Activated naive CD4-positive, alpha-beta T cell treated with anti-CD3 and anti-CD28 coated beads, Interleukin-2, amount 10 ng/mL, durations not matched to agents 7 days and 5 days (primary cell): ENCODE measurements around the gene ABHD15.
"Not testable (repeated sequence)": the region's sequence is repeated elsewhere in the genome, so short reads cannot be mapped to it uniquely, and the experiment has no call there.

ENCODE experiments used
- CTCF ChIA-PET: fragments of 350-600 bp; sonication (Branson Sonifier 250); formaldehyde crosslinking; loops from one replicate; lab custom pipeline; 2021; ENCODE audit warnings: antibody characterized with exemption; lab: Charles Lee
- DNase-seq: peaks from one replicate; pipeline ENCODE4 v3.0.0-alpha.2; 2020
- H3K27ac Mint-ChIP-seq: one replicate; pipeline ENCODE4 v1.8.0; 2021; ENCODE audit warnings: mild to moderate bottlenecking, moderate library complexity, mixed read lengths
- H3K27me3 Mint-ChIP-seq: one replicate; pipeline ENCODE4 v1.8.0; 2021; ENCODE audit warnings: mild to moderate bottlenecking, mixed read lengths
- H3K36me3 Mint-ChIP-seq: one replicate; pipeline ENCODE4 v1.8.0; 2021; ENCODE audit warnings: mixed read lengths
- H3K4me1 Mint-ChIP-seq: one replicate; pipeline ENCODE4 v1.8.0; 2021; ENCODE audit warnings: mixed read lengths
- H3K4me3 Mint-ChIP-seq: one replicate; pipeline ENCODE4 v1.8.0; 2021; ENCODE audit warnings: mild to moderate bottlenecking, moderate library complexity, mixed read lengths
- H3K9me3 Mint-ChIP-seq: one replicate; pipeline ENCODE4 v1.8.0; 2021; ENCODE audit warnings: mixed read lengths

The ABHD15 gene

DNA sequence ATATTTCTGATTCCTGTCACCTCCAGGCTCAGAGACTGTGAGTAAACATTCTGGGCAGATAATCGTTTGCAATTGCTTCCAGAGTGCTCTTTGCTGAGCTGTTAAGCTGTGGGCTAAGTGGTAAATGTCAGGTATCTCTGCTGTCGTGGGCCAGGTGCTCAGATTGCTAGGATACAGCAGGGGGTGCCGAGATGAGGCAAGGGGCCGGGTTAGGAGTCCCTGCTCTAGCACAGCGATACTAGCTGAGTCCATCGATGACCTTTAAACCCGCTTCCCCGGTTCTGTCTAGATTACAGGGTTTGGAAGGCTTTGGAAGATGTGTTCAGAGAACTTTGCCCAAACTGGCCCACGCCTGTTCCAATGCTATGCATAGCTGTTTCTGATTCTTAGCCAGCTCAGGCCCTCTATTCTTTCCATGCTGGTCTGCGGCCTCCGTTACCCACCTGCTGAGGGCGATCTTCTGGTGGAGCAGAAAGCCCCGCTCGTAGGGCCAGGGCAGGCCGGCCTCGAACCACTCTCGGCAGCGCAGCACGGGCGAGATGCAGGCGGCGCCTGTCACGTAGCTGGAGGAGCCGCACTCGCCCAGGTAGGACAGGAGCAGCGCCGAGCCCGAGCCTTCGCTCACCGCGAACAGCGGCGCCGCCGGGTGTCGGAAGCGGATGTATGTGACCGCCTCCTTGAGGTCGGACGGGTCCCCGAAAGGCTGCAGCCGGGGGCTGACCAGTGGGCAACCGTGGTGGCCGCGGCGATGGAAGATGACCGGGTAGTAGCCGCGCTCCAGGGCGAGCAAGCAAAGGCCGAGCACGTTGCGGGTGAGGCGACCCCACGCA, 979 bp downstream of the ABHD15 start:
- H3K4me3 Mint-ChIP-seq: peak overlapping the region; percentile 90
- peaks cover 49% of the 10 kb centered on the region for H3K4me1 Mint-ChIP-seq
- peak overlapping the region; percentile 95 for H3K27ac Mint-ChIP-seq
- peak; percentile 77 for DNase-seq
- H3K36me3 Mint-ChIP-seq: peaks cover 29% of the 10 kb centered on the region
- no peaks in the 10 kb centered on the region for H3K9me3 Mint-ChIP-seq
- H3K27me3 Mint-ChIP-seq: peaks cover 4% of the 10 kb centered on the region
- CTCF ChIA-PET: interaction anchor here (0.7 to 6.1 kb wide), 7 partner anchors 9 to 347 kb away, joined by 3 to 31 read pairs (median 4); partner anchors contain the start of gene ANKRD13B

DNA sequence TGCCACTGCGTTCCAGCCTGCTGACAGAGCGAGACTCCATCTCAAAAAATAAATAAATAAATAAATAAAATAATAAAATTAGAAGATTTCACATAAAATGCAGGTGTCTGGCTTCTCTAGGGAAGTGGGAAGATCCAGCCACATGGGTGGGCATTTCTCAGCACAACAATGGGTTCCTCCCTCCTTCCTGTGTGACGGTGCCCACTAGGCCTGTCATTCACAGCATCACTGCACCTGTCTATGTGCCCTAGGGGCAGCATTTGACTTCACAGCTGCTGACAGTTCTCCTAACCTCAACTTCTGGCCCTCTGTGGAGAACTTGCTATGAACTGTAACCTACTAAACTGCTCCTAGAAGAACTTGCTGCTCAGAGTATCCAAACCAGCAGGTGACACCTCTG, 3.0 kb downstream of the ABHD15 start:
- Mint-ChIP-seq H3K4me3 (peak overlapping the region; percentile 59), H3K27me3 (no peaks in the 10 kb centered on the region), H3K9me3 (no peaks in the 10 kb centered on the region), H3K36me3 (peaks cover 27% of the 10 kb centered on the region), H3K4me1 (peaks cover 40% of the 10 kb centered on the region), H3K27ac (no peak overlapping the region)
- CTCF ChIA-PET: interaction anchor here (2.3 kb wide), 1 partner anchor 194 kb away, joined by 14 read pairs; no protein-coding TSS in a partner anchor
- no peak for DNase-seq

GRCh38 chr17:29562615-29563014, 4.2 kb downstream of the ABHD15 start:
- Mint-ChIP-seq H3K9me3 (no peaks in the 10 kb centered on the region), H3K4me3 (no peak overlapping the region), H3K4me1 (peaks cover 47% of the 10 kb centered on the region), H3K27ac (no peak overlapping the region), H3K27me3 (no peaks in the 10 kb centered on the region), H3K36me3 (peaks cover 27% of the 10 kb centered on the region)
- DNase-seq: no peak
- CTCF ChIA-PET: no interaction called here

GRCh38 chr17:29561554-29562517, 5.0 kb downstream of the ABHD15 start:
- H3K4me1 Mint-ChIP-seq: peaks cover 55% of the 10 kb centered on the region

GRCh38 chr17:29560316-29560715, 6.5 kb downstream of the ABHD15 start:
- Mint-ChIP-seq H3K4me1 (peaks cover 46% of the 10 kb centered on the region), H3K4me3 (no peak overlapping the region), H3K36me3 (peaks cover 27% of the 10 kb centered on the region), H3K27me3 (no peaks in the 10 kb centered on the region), H3K27ac (no peak overlapping the region), H3K9me3 (no peaks in the 10 kb centered on the region)
- CTCF ChIA-PET: interaction anchor here (1.2 kb wide), 1 partner anchor 190 kb away, joined by 3 read pairs; no protein-coding TSS in a partner anchor
- no peak for DNase-seq

More at GRCh38 chr17:29561554-29562517, 5.0 kb downstream of the ABHD15 start:
- H3K27ac Mint-ChIP-seq: no peak overlapping the region
- CTCF ChIA-PET: interaction anchor here (1.0 kb wide), 1 partner anchor 192 kb away, joined by 3 read pairs; no protein-coding TSS in a partner anchor
- H3K4me3 Mint-ChIP-seq: no peak overlapping the region
- no peak for DNase-seq
- no peaks in the 10 kb centered on the region for H3K9me3 Mint-ChIP-seq
- peaks cover 27% of the 10 kb centered on the region for H3K36me3 Mint-ChIP-seq
- no peaks in the 10 kb centered on the region for H3K27me3 Mint-ChIP-seq

DNA sequence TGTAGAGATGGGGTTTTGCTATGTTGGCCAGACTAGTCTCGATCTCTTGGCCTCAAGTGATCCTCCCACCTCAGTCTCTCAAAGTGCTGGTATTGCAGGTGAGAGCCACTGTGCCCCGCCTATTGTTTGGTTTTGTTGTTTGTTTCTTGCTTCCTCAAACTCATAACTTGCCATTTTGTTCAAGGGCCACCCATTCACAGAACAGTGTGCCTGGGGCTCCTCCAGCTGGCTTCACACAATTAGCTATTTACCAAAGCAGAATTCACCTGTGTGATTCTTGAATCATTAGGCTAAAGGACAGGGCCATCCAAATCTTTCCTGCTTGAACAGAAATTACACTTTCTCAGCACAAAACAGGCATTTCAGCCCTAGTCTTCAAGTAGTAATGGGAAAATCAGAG, 7.2 kb downstream of the ABHD15 start:
- H3K4me1 Mint-ChIP-seq: peaks cover 41% of the 10 kb centered on the region
- H3K27me3 Mint-ChIP-seq: no peaks in the 10 kb centered on the region
- H3K9me3 Mint-ChIP-seq: no peaks in the 10 kb centered on the region
- CTCF ChIA-PET: interaction anchor here (1.3 kb wide), 1 partner anchor 412 kb away, joined by 3 read pairs; no protein-coding TSS in a partner anchor
- no peak overlapping the region for H3K4me3 Mint-ChIP-seq
- peaks cover 27% of the 10 kb centered on the region for H3K36me3 Mint-ChIP-seq
- DNase-seq: no peak
- no peak overlapping the region for H3K27ac Mint-ChIP-seq

- H3K36me3 Mint-ChIP-seq: peaks cover 23% of the 10 kb centered on the region
- H3K4me3 Mint-ChIP-seq, H3K9me3 Mint-ChIP-seq, DNase-seq, H3K27me3 Mint-ChIP-seq, H3K27ac Mint-ChIP-seq: not testable (repeated sequence)
- H3K4me1 Mint-ChIP-seq: peaks cover 31% of the 10 kb centered on the region
- CTCF ChIA-PET: interaction anchor here (1.3 to 1.9 kb wide), 2 partner anchors 188 to 411 kb away, joined by 3 to 5 read pairs; no protein-coding TSS in a partner anchor
These were observed 8.7 kb downstream of the ABHD15 start for GRCh38 chr17:29558139-29558538.

- H3K9me3 Mint-ChIP-seq: no peaks in the 10 kb centered on the region
- no peak overlapping the region for H3K4me3 Mint-ChIP-seq
- H3K4me1 Mint-ChIP-seq: peaks cover 28% of the 10 kb centered on the region
- CTCF ChIA-PET: interaction anchor here (1.2 to 1.9 kb wide), 2 partner anchors 8 to 187 kb away, joined by 4 to 5 read pairs; partner anchors contain the start of gene ABHD15
- peaks cover 20% of the 10 kb centered on the region for H3K36me3 Mint-ChIP-seq
- DNase-seq: no peak
- H3K27me3 Mint-ChIP-seq: no peaks in the 10 kb centered on the region
- peak overlapping the region; percentile 5 for H3K27ac Mint-ChIP-seq
These were observed 9.1 kb downstream of the ABHD15 start for GRCh38 chr17:29557739-29558116.

DNA sequence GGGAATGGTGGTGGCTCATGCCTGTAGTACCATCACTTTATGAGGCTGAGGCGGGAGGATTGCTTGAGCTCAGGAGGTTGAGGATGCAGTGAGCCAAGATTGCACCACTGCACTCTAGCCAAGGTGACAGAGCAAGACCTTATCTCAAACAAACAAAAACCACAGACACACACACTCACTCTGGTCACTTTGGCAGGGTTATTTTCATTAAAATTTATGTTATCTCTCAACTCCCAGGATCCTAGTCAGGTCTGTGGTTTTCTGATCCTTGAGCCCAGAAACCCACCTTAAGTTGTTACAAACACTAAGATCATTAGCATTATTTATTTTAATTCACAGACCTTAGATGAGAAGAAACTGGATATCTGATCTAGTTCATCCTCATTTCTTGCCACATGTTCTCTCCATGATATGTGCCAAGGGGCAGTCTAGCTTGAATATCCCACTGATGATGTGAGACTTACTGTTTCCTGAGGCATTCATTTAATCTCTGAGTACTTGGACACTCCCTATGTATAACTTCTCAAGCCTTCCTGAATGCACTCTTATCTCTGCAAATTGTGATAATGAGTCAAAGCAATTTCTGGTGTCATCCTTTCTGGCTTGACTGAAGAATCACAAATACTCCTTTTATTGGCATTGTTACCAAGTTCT, 9.6 kb downstream of the ABHD15 start:
- no peak for DNase-seq
- no peaks in the 10 kb centered on the region for H3K27me3 Mint-ChIP-seq
- CTCF ChIA-PET: interaction anchor here (1.2 to 1.9 kb wide), 2 partner anchors 9 to 187 kb away, joined by 4 to 5 read pairs; partner anchors contain the start of gene ABHD15
- no peak overlapping the region for H3K4me3 Mint-ChIP-seq
- H3K27ac Mint-ChIP-seq: no peak overlapping the region
- no peaks in the 10 kb centered on the region for H3K9me3 Mint-ChIP-seq
- peaks cover 15% of the 10 kb centered on the region for H3K36me3 Mint-ChIP-seq
- peaks cover 24% of the 10 kb centered on the region for H3K4me1 Mint-ChIP-seq

DNA sequence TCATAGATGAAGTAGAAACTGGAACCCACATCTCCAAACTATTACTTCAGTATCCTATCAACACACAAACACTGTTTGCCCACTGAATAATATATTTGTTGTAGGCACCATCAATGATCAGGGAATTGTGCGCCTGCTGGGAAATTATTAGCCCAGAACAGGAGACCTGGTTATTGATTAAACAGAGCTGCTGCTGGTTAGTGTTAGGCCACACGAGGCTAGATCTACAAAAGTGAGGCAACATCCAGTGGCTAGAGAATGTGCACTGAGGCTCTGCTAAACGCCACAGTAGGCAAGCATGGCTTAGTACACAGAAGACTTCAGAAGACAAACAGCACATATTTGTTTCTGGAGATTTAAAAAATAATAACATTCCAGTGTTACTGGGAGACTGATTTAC, 11.0 kb downstream of the ABHD15 start:
- CTCF ChIA-PET: interaction anchor here (1.3 kb wide), 1 partner anchor 186 kb away, joined by 4 read pairs; no protein-coding TSS in a partner anchor
- Mint-ChIP-seq H3K36me3 (peaks cover 7% of the 10 kb centered on the region), H3K27me3 (no peaks in the 10 kb centered on the region), H3K4me3 (no peak overlapping the region), H3K27ac (no peak overlapping the region), H3K4me1 (peaks cover 22% of the 10 kb centered on the region), H3K9me3 (no peaks in the 10 kb centered on the region)
- no peak for DNase-seq

DNA sequence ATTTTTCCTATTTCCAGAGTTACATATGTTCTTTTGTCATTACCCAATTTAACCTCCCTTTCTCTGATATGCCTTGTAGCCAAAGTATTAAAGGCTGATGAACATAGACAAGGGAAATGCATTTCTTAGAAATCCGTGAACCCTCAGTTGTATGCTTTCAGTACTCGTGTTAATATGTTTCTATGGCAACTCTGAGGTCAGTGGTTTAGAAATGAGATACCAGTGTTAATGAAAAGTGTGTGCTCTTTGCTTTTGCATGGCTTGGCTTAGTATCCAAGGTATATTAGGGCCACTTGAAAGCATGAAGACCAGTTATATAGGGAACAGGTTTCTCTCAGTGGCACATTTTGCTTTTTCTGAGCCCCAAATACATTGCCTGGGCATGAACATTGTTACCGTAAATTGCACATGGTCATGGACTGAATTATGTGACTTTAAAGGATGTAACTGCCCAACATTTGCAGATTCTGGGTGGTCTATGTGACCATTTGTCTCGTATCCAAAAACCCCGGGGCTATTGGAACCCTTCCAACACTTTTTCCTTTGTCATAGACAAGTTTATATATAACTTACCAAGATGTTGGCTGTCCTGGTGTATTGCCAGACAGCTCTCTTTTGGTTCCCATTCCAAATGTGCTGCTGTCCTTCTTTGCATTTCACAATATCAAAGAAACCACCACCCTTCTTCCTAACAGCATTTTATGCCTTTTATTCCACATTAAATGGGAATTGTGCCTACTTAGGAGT, 17.5 kb downstream of the ABHD15 start:
- no peaks in the 10 kb centered on the region for H3K27me3 Mint-ChIP-seq
- H3K4me1 Mint-ChIP-seq: peaks cover 12% of the 10 kb centered on the region
- H3K36me3 Mint-ChIP-seq: peaks cover 16% of the 10 kb centered on the region
- H3K27ac Mint-ChIP-seq: no peak overlapping the region
- no peak for DNase-seq
- H3K9me3 Mint-ChIP-seq: no peaks in the 10 kb centered on the region
- no peak overlapping the region for H3K4me3 Mint-ChIP-seq
- CTCF ChIA-PET: interaction anchor here (1.0 kb wide), 1 partner anchor 16 kb away, joined by 3 read pairs; no protein-coding TSS in a partner anchor

DNA sequence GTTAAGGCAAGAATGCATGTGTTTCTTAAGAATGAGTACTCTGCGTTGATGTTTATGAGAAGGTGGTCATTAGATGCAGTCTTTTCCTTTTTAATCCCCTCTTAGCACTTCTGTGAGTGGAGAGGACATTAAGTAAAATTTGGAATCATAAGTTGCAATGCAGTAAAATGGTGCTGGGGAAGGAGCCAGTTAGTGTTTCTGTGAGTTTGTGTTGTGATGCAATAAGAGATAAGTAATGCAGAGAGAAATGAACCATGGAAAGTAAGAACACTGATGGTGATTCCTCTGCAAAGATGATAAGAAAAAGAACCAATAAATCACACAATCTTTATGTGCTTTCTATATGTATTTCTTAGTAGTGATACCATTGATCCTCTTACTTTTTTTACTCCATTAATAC, 20.0 kb downstream of the ABHD15 start:
- CTCF ChIA-PET: no interaction called here
- DNase-seq: no peak
- H3K36me3 Mint-ChIP-seq: peaks cover 35% of the 10 kb centered on the region
- peaks cover 12% of the 10 kb centered on the region for H3K4me1 Mint-ChIP-seq
- no peaks in the 10 kb centered on the region for H3K27me3 Mint-ChIP-seq
- no peaks in the 10 kb centered on the region for H3K9me3 Mint-ChIP-seq
- H3K4me3 Mint-ChIP-seq: no peak overlapping the region
- no peak overlapping the region for H3K27ac Mint-ChIP-seq

GRCh38 chr17:29546085-29546484, 20.8 kb downstream of the ABHD15 start:
- Mint-ChIP-seq H3K27ac (no peak overlapping the region), H3K27me3 (no peaks in the 10 kb centered on the region), H3K9me3 (no peaks in the 10 kb centered on the region), H3K36me3 (peaks cover 35% of the 10 kb centered on the region), H3K4me3 (no peak overlapping the region), H3K4me1 (peaks cover 12% of the 10 kb centered on the region)
- no peak for DNase-seq
- CTCF ChIA-PET: interaction anchor here (1.0 kb wide), 1 partner anchor 12 kb away, joined by 3 read pairs; no protein-coding TSS in a partner anchor
